Calu3 (cell line): ENCODE data around the gene DBF4B. TPM values are rescaled to one million over a fixed set of nuclear protein-coding genes. Genes with fewer than 3 reads are reported as not detected.

Source experiments
- BruUV-seq: library from RNA; stranded (reverse); fragments of 400-500 nt; replicated peaks from 2 replicates; lab custom pipeline; 2021; lab: Mats Ljungman, UMichigan
- CTCF ChIA-PET: fragments of 300-600 bp; sonication (Branson Sonifier 250); formaldehyde crosslinking; loops from one replicate; lab custom pipeline; 2022; ENCODE audit warnings: antibody characterized with exemption; lab: Charles Lee
- DNase-seq: peaks from one replicate; pipeline ENCODE4 v3.0.0; 2022
- H3K27ac Mint-ChIP-seq: one replicate; pipeline ENCODE4 v1.8.0; 2022; ENCODE audit warnings: mixed read lengths; ENCODE audit not compliant: unreplicated experiment
- H3K27me3 Mint-ChIP-seq: one replicate; pipeline ENCODE4 v1.8.0; 2022; ENCODE audit warnings: mixed read lengths; ENCODE audit not compliant: unreplicated experiment
- H3K36me3 Mint-ChIP-seq: one replicate; pipeline ENCODE4 v1.8.0; 2022; ENCODE audit warnings: mild to moderate bottlenecking, moderate library complexity, mixed read lengths; ENCODE audit not compliant: insufficient read depth, unreplicated experiment
- H3K4me1 Mint-ChIP-seq: one replicate; pipeline ENCODE4 v1.8.0; 2022; ENCODE audit warnings: mild to moderate bottlenecking, low read depth, mixed read lengths; ENCODE audit not compliant: unreplicated experiment
- H3K4me3 Mint-ChIP-seq: one replicate; pipeline ENCODE4 v1.8.0; 2022; ENCODE audit warnings: mild to moderate bottlenecking, low read depth, moderate library complexity, mixed read lengths; ENCODE audit not compliant: unreplicated experiment
- H3K9me3 Mint-ChIP-seq: one replicate; pipeline ENCODE4 v1.8.0; 2022; ENCODE audit warnings: low read depth, mixed read lengths; ENCODE audit not compliant: unreplicated experiment
- CTCF ChIP-seq: fragments of 200-600 bp; IDR thresholded peaks from one replicate; pipeline ENCODE4 v1.8.0; 2022; ENCODE audit warnings: antibody characterized with exemption; ENCODE audit not compliant: unreplicated experiment
- intact Hi-C: fragments of 100-400 bp; cut with micrococcal nuclease; formaldehyde crosslinking; loops from one replicate; pipeline ENCODE4 v1.10.0; 2022; ENCODE audit not compliant: unreplicated experiment
- total RNA-seq: library from RNA; stranded (reverse); gene quantifications from 2 replicates; pipeline ENCODE4 v1.2.3, GENCODE V29; 2022

DBF4B gene
- total RNA-seq, 1 experiment from 2014 or later: 47.4 TPM

GRCh38 chr17:44768505-44769142 lies 60.2 kb downstream of the DBF4B start:
- no peak overlapping the region for H3K27ac Mint-ChIP-seq
- peaks cover under 1% of the 10 kb centered on the region for H3K36me3 Mint-ChIP-seq
- CTCF ChIA-PET: no interaction called here
- intact Hi-C loops: no loop called here
- DNase-seq: no peak
- H3K4me3 Mint-ChIP-seq: no peak overlapping the region
- H3K4me1 Mint-ChIP-seq: no peaks in the 10 kb centered on the region
- BruUV-seq: no TSS peak
- TF ChIP-seq CTCF: no peak
- no peaks in the 10 kb centered on the region for H3K9me3 Mint-ChIP-seq
- H3K27me3 Mint-ChIP-seq: peaks cover 66% of the 10 kb centered on the region

- no peaks in the 10 kb centered on the region for H3K4me1 Mint-ChIP-seq
- DNase-seq: no peak
- no peaks in the 10 kb centered on the region for H3K9me3 Mint-ChIP-seq
- BruUV-seq: no TSS peak
- H3K4me3 Mint-ChIP-seq: no peak overlapping the region
- TF ChIP-seq CTCF: no peak
- CTCF ChIA-PET: no interaction called here
- intact Hi-C loops: no loop called here
- peaks cover 6% of the 10 kb centered on the region for H3K36me3 Mint-ChIP-seq
- H3K27me3 Mint-ChIP-seq: peaks cover 68% of the 10 kb centered on the region
- H3K27ac Mint-ChIP-seq: no peak overlapping the region
These were observed 60.8 kb downstream of the DBF4B start for GRCh38 chr17:44769230-44769629.

- CTCF ChIA-PET: no interaction called here
- intact Hi-C loops: loop anchor here (10.0 kb wide), 1 partner anchor 365 kb away; the partner anchor contains the start of genes ACBD4 and PLCD3
- BruUV-seq: no TSS peak
These were observed 61.2 kb downstream of the DBF4B start for GRCh38 chr17:44769647-44770084.

GRCh38 chr17:44770166-44770925 lies 61.9 kb downstream of the DBF4B start:
- H3K9me3 Mint-ChIP-seq: no peaks in the 10 kb centered on the region
- BruUV-seq: no TSS peak
- H3K4me3 Mint-ChIP-seq: no peak overlapping the region
- TF ChIP-seq CTCF: no peak
- no peaks in the 10 kb centered on the region for H3K4me1 Mint-ChIP-seq
- H3K27me3 Mint-ChIP-seq: peaks cover 62% of the 10 kb centered on the region
- CTCF ChIA-PET: interaction anchor here (1.1 to 1.4 kb wide), 2 partner anchors 8 to 9 kb away, joined by 3 to 6 read pairs; no protein-coding TSS in a partner anchor
- intact Hi-C loops: loop anchor here (10.0 kb wide), 1 partner anchor 364 kb away; the partner anchor contains the start of genes ACBD4 and PLCD3
- H3K27ac Mint-ChIP-seq: no peak overlapping the region
- H3K36me3 Mint-ChIP-seq: peaks cover 17% of the 10 kb centered on the region
- DNase-seq: no peak

More at GRCh38 chr17:44769647-44770084, 61.2 kb downstream of the DBF4B start:
- no peaks in the 10 kb centered on the region for H3K4me1 Mint-ChIP-seq
- H3K9me3 Mint-ChIP-seq: no peaks in the 10 kb centered on the region
- no peak overlapping the region for H3K4me3 Mint-ChIP-seq
- peaks cover 11% of the 10 kb centered on the region for H3K36me3 Mint-ChIP-seq
- H3K27ac Mint-ChIP-seq: no peak overlapping the region
- peaks cover 68% of the 10 kb centered on the region for H3K27me3 Mint-ChIP-seq
- no peak for DNase-seq
- TF ChIP-seq CTCF: no peak
